Osteoblast (primary cell): ENCODE results near the gene IRX3. TPM values are rescaled to one million over a fixed set of nuclear protein-coding genes. Genes with fewer than 3 reads are reported as not detected.
A peak's percentile ranks its signal among the peaks of the same experiment; 100 is the strongest.

Source experiments
- DNase-seq: peaks from one replicate; pipeline ENCODE4 v3.0.0; 2011; ENCODE audit warnings: low spot score, mixed read lengths; ENCODE audit not compliant: insufficient read length; ENCODE audit errors: missing footprints
- H2AFZ ChIP-seq: 2 replicates; pipeline ENCODE4 v1.6.0; 2011; ENCODE audit warnings: mild to moderate bottlenecking, low read length
- H3K27ac ChIP-seq: 2 replicates; pipeline ENCODE4 v1.5.1; 2011; ENCODE audit warnings: mild to moderate bottlenecking, low read depth, low read length, moderate library complexity
- H3K27me3 ChIP-seq: 2 replicates; pipeline ENCODE4 v1.6.0; 2012; ENCODE audit warnings: mild to moderate bottlenecking, control low read depth, inconsistent platforms, low read length, moderate library complexity; ENCODE audit not compliant: insufficient read depth
- H3K36me3 ChIP-seq: 2 replicates; pipeline ENCODE4 v1.5.1; 2011; ENCODE audit warnings: mild to moderate bottlenecking, low read length, control low read depth, moderate library complexity; ENCODE audit not compliant: insufficient read depth
- H3K4me1 ChIP-seq: 2 replicates; pipeline ENCODE4 v1.5.1; 2011; ENCODE audit warnings: mild to moderate bottlenecking, low read length, control low read depth, moderate library complexity; ENCODE audit not compliant: insufficient read depth
- H3K4me2 ChIP-seq: 2 replicates; pipeline ENCODE4 v1.6.0; 2011; ENCODE audit warnings: mild to moderate bottlenecking, low read length; ENCODE audit not compliant: insufficient read depth
- H3K4me3 ChIP-seq: fragments of 200-600 bp; sonication (generic); 3 replicates; pipeline ENCODE4 v1.5.1; 2012; ENCODE audit warnings: mild to moderate bottlenecking, low read length, inconsistent platforms; ENCODE audit not compliant: insufficient read depth
- H3K79me2 ChIP-seq: 2 replicates; pipeline ENCODE4 v1.6.0; 2012; ENCODE audit warnings: mild to moderate bottlenecking, low read length, control low read depth, inconsistent platforms; ENCODE audit not compliant: insufficient read depth
- H3K9me3 ChIP-seq: 2 replicates; pipeline ENCODE4 v1.5.1; 2011; ENCODE audit warnings: low read depth, low read length, control low read depth
- H4K20me1 ChIP-seq: 2 replicates; pipeline ENCODE4 v1.6.0; 2012; ENCODE audit warnings: mild to moderate bottlenecking, low read length, control low read depth; ENCODE audit not compliant: insufficient read depth
- total RNA-seq: library from RNA; depleted of rRNA; stranded (reverse); fragments of >200 nt; gene quantifications from 2 replicates; pipeline ENCODE4 v1.2.3, GENCODE V29; 2012
- TF ChIP-seq, protein P1 (sequence below): IDR thresholded peaks from 2 replicates; pipeline ENCODE4 v1.5.1; 2011; ENCODE audit warnings: mild to moderate bottlenecking, low read depth, low read length, moderate library complexity; ENCODE audit errors: extremely low read depth

The IRX3 gene
- total RNA-seq, 1 donor = 71.7 TPM

GRCh38 chr16:54284319-54284930 lies 2.2 kb downstream of the IRX3 start:
- Histone ChIP-seq H4K20me1 (peaks cover 21% of the 10 kb centered on the region), H3K36me3 (peaks cover 37% of the 10 kb centered on the region), H2AFZ (no peak overlapping the region), H3K27ac (peak overlapping the region; percentile 97), H3K79me2 (peaks cover 44% of the 10 kb centered on the region), H3K27me3 (no peaks in the 10 kb centered on the region), H3K9me3 (no peaks in the 10 kb centered on the region), H3K4me1 (peaks cover 26% of the 10 kb centered on the region), H3K4me3 (peak overlapping the region; percentile 85), H3K4me2 (peak overlapping the region; percentile 81)
- TF ChIP-seq, protein P1, sequence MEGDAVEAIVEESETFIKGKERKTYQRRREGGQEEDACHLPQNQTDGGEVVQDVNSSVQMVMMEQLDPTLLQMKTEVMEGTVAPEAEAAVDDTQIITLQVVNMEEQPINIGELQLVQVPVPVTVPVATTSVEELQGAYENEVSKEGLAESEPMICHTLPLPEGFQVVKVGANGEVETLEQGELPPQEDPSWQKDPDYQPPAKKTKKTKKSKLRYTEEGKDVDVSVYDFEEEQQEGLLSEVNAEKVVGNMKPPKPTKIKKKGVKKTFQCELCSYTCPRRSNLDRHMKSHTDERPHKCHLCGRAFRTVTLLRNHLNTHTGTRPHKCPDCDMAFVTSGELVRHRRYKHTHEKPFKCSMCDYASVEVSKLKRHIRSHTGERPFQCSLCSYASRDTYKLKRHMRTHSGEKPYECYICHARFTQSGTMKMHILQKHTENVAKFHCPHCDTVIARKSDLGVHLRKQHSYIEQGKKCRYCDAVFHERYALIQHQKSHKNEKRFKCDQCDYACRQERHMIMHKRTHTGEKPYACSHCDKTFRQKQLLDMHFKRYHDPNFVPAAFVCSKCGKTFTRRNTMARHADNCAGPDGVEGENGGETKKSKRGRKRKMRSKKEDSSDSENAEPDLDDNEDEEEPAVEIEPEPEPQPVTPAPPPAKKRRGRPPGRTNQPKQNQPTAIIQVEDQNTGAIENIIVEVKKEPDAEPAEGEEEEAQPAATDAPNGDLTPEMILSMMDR = no peak
- DNase-seq = peak; percentile 92

DNA sequence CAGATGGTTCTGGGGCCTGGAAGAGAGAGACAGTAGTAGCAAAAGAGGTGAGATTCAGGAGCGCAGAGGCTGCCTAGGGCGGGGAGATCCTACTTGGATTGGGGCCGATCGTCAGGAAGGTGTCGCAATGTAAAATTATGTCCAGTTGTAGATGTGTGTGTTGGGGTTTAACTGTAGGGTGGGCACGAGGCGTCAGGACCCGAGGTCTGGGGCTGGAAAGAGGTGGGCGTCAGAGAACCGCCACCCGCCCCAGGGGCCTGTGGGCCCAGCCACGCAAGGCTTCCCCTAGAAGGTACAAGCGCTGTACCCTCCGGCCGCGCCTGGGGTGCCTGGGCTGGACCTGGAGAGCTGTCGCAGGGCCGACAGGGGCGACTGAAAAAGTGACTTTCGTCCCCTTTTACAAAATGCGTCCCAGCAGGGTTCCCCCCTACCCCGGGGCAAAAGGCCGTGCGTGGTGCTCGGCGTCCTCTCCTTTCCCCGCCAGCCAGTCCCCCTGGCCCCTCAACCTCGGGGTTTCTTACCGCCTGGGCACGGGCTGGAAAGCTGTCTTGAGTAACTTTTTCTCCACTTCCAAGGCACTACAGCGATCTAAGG lies 2.8 kb downstream of the IRX3 start:
- H4K20me1 ChIP-seq = peaks cover 21% of the 10 kb centered on the region
- H3K4me3 ChIP-seq = peak overlapping the region; percentile 85
- H3K4me1 ChIP-seq = peaks cover 26% of the 10 kb centered on the region
- no peak overlapping the region for H2AFZ ChIP-seq
- peaks cover 37% of the 10 kb centered on the region for H3K36me3 ChIP-seq
- peak overlapping the region; percentile 81 for H3K4me2 ChIP-seq
- peak; percentile 92 for DNase-seq
- no peaks in the 10 kb centered on the region for H3K27me3 ChIP-seq
- TF ChIP-seq, protein P1 = no peak
- no peaks in the 10 kb centered on the region for H3K9me3 ChIP-seq
- peaks cover 44% of the 10 kb centered on the region for H3K79me2 ChIP-seq
- peak overlapping the region; percentile 73 for H3K27ac ChIP-seq

DNA sequence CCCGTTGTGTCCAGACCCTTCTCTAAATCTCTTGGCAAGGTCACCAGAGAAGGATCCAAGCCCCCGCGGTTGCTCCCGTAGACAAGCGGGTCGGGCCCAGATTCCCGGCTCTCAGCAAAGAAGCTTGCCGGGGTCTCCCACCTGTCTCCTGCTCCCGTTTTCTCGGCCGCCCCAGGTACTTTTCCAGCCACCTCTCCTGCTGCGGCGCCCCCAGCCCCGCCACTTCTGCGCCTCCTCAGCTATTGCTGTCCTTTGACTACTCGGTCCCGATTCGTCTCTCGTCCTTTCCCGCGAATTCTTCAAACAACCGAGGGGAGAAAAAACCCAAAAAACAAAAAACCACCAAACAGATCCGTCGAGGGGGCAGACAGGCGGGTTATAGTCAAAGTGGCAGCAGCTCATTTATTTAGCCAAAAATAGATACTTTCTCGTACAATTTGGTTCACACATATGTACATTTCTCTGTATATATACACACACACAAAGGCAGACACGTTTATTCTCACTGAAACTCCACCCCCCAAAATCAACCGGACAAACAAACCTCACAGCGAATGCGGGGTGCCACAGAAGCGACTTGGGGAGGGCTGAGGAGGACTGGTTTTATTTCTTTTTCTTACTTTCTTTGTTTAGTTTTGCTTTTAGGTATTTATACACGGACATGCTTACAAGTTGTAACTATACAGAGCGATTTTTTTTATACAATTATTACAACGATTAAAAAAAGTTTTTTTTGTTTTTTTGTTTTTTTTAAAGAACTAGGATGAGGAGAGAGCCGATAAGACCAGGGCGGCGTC lies 3.5 kb downstream of the IRX3 start:
- peaks cover 44% of the 10 kb centered on the region for H3K79me2 ChIP-seq
- TF ChIP-seq, protein P1 = no peak
- peaks cover 21% of the 10 kb centered on the region for H4K20me1 ChIP-seq
- no peaks in the 10 kb centered on the region for H3K27me3 ChIP-seq
- H3K9me3 ChIP-seq = no peaks in the 10 kb centered on the region
- H3K27ac ChIP-seq = peak overlapping the region; percentile 73
- H3K4me2 ChIP-seq = peak overlapping the region; percentile 81
- peaks cover 26% of the 10 kb centered on the region for H3K4me1 ChIP-seq
- no peak overlapping the region for H2AFZ ChIP-seq
- H3K4me3 ChIP-seq = peak overlapping the region; percentile 85
- peaks cover 37% of the 10 kb centered on the region for H3K36me3 ChIP-seq
- peak; percentile 79 for DNase-seq
